22Rv1 (cell line): ENCODE measurements around the gene JAKMIP1.

Experiments used
- CTCF ChIP-seq: fragments of 450-650 bp; IDR thresholded peaks from 2 replicates; pipeline ENCODE4 v1.5.1; 2017; ENCODE audit warnings: mild to moderate bottlenecking
- ZFX ChIP-seq: fragments of 450-650 bp; IDR thresholded peaks from 2 replicates; pipeline ENCODE4 v1.6.1; 2017; ENCODE audit warnings: antibody characterized with exemption, borderline replicate concordance

- no peak for TF ChIP-seq CTCF
- TF ChIP-seq ZFX, result no peak
Observed at GRCh38 chr4:6106156-6106555, 94.2 kb downstream of the JAKMIP1 start.
